Femur (tissue), 1 donor: ENCODE results near the gene PRSS21.

Source experiments
- DNase-seq: peaks from one replicate; pipeline ENCODE4 v3.0.0-alpha.2; 2017

The PRSS21 gene

DNA sequence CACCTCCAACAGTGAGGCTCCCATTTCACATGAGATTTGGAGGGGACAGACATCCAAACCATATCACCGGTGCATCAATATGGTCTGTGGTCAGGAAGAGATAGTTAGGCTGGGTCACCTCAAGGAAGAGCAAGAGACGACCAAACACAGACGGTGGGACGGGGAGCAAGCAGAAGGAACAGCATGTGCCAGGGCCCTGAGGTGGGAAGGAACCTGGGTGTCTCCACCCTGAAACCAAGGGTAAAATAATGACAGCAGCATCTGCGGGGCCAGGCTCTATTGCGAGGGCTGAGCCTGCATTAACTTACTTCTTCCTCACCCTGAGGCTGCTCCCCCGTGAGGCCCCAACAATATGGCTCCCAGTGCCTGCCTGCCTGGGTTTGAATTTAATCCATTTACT is 8.9 kb upstream of the PRSS21 start:
- no peak for DNase-seq

DNA sequence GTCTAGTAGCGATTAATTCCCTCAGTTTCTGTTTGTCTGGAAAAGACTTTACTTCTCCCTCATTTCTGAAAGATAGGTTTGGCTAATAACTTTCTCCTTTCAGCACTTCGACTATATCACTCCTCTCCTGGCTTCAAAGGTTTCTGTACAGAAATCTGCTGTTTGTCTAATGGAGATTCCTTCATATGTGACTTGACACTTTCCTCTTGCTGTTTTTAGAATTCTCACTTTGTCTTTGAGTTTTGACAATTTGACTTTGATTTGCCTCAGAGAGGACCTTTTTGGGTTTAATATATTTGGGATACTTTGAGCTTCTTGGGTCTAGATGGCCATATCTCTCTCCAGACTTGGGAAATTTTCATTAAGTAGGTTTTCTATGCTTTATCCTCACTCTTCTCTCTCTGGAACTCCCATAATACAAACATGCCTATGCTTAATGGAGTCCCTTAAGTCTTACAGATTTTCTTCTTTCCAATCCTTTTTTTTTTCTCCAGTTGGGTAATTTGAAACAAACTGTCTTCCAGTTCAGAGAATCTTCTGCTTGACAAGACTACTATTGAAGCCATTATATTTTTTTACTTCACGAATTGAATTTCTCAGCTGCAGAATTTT is 7.8 kb upstream of the PRSS21 start:
- no peak for DNase-seq

DNA sequence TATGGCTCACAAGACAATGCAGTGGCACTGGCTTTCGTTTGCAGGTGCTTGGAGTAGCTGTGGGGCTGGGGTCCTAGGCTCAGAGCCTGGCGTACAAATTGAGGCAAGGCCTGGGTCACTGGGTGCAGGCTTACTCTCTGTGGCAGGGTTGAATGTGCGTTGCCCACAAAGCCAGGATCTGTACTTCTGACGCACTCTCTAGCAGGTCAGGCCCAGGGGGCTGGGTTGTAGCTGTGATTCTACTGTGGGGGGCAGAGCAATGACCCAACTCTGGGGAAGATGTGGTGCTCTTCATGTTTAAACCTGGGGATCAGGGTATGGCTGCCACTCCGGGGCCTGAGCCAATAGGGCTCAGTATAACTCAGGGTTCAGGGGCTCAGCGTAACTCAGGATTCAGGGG is 6.4 kb upstream of the PRSS21 start:
- no peak for DNase-seq

DNA sequence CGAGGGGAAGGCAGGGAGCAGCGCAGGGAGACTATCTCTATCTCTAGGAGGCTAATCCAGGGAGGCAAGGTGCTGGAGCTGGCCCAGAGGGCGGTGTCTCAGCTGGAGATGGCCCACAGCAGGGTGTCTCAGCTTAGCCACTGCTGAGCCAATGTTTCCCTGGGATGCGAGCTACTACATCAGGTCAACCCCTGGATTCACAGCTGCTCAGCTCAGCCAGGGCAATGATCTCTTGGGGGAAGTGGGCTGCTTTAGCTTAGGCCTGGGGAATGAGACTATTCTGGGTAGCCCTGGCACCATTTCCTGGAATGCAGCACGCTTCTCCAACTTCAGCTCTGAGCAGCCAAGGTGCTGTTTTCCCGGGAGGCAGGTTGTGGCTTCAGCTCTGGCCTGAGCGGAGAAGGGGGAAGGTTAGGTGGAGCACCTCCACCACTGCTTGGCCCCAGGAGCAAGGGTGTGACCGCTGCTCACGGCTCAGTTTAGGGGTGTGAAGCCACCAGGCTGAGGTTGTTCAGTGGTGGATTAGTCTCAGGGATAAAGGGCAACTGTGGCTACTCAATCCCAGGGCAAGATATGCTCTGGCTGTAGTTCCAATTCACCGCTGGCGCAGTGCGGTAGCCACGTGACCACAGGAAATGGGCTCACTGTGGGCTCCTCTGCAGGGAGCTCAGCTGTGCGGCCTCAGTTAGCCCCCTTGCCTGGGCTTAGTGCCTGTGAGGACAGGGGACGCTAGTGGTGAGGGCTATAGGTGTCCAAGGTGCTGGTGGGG is 5.2 kb upstream of the PRSS21 start:
- no peak for DNase-seq

DNA sequence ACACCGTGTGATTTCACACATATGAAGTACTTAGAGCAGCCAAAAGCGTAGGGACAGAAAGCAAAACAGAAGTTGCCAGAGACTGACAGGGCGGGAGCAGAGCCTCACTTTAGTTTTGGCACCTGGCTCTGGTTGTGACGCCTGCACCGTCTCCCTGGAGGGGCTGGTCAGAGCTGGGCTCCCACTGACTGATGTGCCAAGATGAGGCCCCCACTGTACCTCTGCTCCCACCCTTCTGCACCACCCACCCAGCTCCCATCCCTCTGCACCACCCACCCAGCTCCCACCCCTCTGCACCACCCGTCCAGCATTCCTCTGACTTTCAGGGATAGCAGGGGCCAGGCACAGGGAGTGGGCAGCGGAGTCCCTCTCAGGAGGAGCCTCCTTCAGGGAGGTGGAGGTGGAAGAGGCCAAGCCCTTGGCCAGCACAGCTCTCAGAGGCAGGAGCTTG is 3.2 kb upstream of the PRSS21 start:
- DNase-seq: no peak

DNA sequence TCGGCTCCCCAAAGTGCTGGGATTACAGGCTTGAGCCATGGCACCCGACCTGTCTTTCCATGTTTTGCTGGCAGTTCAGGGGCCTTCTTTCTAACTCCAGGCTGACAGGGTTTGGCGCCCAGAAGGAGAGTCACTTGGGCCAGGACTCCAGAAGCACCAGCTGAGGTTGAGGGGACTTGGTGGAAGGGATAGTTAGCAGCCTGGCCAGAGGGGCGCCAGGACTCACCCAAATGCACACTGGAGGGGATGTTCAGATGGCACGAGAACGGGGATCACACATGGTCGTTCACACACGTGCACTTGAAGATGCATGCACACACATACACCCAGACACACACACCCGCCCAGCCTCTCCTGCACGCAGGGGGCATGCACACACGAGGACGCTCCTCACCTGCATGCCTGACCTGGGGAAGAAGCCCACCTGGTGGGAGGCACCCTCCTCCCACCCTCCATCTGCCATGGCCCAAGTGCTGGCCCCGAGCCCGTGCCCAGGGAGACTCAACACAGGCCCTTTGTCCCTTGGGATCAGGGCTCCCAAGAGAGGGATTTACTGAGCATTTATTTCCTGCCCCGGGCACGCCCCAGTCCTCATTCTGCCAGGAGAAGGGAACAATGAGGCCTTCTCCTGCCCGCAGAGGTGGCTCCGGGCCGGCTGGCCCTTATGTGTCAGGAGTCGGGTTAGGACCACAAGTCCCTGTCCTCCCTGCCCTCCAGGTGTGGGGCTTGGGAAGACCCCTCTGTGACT is 2.3 kb upstream of the PRSS21 start:
- DNase-seq: no peak

DNA sequence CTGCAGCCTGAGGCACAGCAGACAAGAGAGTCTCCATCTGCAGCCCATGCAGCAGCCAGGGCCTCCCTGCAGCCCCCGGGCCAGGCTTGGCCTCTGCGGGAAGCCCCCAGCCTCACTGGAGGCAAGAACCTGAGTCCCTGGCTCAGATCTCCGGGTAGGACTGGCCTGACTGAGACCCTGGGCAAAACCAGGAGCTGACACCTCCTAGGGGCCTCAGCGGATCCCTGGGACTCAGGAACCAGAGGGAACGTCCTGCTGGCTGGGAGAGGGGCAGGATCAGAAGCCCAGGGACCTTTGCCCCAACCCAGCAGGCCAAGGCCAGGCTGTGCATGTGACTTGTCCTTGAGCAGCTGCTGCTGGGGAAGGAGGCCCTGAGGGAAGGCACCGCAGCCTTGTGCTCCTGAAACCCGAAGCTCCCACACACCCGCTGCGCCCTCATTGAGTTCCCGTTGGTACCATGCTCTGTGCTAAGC is 1.7 kb upstream of the PRSS21 start:
- no peak for DNase-seq

DNA sequence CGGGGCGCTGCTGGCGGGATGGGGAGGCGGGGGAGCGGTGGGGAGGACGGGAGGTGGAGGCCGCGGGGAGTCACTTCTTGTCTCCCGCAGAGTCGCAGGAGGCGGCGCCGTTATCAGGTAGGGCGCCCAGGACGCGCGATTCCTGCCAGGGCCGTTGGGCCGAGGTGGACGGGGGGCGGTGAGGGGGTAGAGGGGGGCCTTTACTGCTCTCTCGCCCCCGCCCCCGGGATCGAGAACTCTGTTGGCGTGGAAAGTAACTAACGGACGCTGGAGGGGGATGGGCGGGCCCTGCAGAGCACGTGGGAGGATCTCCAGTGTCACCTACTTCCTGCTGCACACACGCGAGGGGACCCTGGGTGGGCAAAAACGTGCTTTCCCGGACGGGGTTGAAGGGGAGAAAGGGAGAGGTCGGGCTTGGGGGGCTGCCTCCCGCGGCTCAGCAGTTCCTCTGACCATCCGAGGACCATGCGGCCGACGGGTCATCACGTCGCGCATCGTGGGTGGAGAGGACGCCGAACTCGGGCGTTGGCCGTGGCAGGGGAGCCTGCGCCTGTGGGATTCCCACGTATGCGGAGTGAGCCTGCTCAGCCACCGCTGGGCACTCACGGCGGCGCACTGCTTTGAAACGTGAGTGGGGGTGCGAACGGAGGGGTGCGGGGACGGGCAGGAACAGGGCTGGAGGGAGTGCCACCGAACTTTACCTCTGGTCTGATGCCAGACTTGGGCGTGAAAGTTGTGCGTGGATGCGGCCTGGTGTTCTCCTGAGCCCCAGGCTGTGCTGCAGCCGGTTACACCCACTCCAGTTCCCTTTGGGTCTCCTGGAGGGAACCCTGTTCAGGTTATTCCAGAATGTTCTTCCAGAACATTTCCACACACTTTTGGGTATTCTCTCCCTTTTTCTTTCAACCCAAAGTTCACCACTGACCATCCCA is 569 bp downstream of the PRSS21 start:
- no peak for DNase-seq

DNA sequence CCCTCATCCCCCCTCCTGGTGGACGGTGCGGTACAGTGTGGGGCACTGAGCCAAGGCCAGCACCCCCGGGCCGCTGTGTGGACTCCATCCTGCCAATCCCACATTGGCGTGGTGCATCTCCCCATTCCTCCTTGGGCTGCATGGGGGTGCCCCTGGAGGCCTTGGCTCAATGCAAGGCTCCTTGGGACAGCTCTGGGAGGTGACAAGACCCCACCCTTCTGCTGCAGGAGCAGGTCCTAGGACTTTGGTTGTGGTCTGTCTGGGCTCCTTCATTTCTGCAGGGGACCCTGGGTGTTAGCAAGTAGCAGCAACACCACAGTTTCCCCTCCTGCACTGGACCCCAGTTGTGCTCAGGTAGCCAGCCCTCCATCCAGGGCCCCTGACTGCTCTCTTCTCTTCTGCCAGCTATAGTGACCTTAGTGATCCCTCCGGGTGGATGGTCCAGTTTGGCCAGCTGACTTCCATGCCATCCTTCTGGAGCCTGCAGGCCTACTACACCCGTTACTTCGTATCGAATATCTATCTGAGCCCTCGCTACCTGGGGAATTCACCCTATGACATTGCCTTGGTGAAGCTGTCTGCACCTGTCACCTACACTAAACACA is 1.3 kb downstream of the PRSS21 start:
- no peak for DNase-seq

DNA sequence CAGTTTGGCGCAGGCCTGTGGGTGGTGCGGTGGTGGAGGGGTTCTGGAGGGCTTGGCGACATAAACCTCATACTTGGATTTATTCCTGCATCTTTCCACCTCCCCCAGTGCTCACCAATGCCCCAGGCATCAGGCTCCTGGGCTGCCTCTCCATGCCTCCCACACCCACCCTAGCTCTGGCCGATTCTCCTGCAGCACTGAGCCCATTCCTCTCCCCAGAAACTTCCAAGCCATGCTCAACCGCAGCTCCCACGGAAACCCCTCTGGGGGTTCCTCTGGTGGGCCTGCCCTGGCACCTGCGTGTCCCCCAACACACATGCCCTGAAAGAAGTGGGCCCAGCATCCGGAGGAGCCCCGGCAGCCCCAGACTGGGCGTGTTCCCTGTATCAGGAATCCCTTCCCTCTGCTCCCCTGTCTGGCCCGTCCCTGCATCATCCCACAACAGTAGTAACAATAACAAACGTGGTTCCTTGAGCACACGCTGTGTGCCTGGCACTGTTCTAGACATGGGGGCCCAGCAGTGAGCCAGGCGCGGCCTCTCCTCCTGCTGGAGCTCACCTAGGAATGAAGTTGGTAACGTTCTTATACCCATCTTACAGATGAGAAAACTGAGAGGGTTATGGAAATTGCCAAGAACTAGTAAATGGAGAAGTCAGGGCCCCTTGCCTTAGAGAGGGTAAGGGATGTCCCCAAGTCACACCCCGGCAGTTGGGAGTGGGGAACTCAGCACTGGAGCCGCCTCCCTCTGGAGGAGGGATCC is 2.3 kb downstream of the PRSS21 start:
- no peak for DNase-seq

DNA sequence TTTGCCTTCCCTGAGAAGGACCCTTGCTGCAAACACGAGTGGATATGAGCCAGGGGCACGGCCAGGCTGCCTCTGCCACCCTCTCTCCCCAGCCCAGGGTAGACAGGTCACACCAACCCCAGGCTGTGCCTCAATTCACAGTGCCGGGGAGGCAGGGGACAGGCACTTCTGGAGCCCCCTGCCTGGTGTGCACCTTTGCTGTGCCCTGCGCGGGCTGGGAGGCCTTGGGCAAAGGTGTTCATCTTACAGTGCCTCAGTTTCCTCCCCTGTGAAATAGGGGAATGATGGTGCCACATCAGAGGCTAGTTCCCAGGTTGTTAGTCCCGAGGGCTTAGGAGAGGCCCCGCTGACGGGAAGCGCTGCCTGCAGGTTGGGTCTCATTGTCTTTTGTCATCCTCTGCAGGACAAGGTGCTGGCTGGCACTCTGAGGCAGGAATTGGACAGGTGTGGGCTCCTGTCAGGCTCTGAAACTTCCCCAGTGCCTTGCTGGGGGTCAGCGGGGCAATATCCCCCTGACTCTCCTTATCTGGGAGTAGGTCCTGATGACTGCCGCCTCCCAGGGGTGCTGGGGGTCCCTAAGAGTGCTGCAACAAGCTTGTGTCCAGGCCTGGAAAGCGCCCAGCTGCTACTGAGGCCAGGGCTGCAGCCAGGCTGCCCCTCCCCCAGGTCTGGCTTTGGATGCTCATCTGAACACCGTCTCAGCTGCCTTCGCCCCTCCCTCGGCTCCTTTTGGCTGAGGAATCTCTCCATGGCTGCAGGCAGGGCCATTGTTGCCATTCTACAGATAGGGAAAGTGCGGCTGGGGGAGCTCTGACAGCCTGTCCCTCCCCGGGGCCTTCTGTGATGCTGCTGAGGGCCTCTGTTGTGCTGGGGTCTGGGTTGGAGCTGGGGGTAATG is 3.1 kb downstream of the PRSS21 start:
- DNase-seq: no peak

DNA sequence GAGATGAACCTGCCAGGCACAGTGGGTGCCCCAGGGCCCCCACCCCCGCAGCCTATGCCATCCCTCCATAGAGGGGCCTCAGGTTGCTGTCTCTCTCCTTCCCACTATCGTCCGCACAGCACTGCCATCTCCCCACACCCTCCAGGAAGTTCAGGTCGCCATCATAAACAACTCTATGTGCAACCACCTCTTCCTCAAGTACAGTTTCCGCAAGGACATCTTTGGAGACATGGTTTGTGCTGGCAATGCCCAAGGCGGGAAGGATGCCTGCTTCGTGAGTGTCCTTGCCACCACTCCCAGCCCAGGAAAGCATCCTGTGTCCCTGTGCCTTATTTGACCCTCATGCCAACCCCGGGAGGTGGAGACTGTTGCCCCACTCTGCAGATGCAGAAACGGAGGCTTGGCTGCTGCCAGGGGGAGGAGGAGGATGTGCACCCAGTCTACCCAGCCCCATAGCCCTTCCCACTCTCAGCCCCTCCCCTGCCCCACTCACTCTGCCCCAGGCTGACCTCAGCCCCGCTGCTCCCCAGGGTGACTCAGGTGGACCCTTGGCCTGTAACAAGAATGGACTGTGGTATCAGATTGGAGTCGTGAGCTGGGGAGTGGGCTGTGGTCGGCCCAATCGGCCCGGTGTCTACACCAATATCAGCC is 3.9 kb downstream of the PRSS21 start:
- no peak for DNase-seq

DNA sequence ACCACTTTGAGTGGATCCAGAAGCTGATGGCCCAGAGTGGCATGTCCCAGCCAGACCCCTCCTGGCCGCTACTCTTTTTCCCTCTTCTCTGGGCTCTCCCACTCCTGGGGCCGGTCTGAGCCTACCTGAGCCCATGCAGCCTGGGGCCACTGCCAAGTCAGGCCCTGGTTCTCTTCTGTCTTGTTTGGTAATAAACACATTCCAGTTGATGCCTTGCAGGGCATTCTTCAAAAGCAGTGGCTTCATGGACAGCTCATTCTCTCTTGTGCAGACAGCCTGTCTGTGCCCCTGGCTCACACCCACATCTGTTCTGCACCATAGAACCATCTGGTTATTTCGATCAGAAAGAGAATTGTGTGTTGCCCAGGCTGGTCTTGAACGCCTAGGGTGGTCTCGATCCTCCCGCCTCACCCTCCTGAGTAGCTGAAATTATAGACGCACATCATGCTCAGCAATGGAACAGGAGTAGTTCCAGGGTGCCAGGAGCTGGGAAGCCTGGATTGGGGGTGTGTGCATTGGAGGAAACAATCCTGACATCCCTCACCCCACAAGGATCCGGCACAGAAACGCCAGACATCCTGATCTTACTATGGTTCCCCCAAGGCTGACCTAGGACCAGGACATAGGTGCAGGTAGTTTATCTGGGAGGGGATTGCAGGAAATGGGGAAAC is 4.6 kb downstream of the PRSS21 start:
- no peak for DNase-seq

DNA sequence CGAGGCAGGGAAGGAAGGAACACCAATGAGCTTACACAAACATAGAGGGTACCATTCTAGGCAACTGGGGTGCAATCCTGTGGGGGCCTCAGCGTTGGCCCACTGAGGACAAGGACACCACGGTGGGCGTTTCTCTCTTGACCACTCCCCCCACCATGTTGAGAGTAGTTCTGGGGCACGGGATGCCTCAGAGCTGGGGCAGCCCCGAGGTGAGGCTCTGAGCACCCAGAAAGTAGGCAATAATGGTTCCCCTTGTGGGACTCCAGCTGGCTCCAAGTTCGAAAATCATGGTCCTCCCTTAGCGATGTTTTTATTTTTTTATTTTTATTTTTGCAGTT is 5.1 kb downstream of the PRSS21 start:
- no peak for DNase-seq

DNA sequence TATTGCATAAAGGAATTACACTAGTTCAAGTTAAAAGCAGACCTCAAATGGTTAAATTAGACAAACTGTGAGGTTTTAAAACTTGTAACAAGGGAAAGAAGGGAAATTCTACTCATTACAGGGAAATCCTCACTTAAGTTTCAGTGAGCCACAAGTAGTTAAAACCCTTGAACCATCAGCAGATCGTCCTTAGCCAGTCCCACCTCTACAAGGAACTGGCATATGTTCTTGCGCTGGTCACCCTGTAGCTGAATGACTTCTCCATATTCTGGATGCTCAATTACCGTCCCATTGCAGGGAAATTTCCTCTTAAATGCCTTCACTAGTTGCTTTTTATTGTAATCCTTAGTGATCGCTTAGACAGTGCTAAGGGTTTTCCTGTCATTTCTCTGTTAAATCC is 5.5 kb downstream of the PRSS21 start:
- DNase-seq: no peak

DNA sequence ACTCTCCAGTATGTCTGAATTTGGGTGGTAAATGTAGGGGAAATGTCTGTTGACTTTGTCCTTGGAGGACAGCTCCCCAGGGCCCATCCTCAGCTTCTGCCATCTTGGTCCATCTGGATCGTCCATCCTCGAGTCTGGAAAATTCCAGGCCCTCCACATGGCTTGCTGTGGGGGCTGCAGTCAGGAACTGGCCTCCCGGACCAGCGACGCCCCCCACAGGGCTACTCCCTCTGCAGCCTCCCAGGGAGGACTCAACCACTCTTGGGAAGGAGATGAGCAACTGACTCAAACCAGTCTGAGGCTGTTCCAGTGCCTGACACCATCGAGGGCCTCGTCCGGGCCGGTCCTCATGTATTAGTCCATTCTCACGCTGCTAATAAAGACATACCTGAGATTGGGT is 7.6 kb downstream of the PRSS21 start:
- no peak for DNase-seq

DNA sequence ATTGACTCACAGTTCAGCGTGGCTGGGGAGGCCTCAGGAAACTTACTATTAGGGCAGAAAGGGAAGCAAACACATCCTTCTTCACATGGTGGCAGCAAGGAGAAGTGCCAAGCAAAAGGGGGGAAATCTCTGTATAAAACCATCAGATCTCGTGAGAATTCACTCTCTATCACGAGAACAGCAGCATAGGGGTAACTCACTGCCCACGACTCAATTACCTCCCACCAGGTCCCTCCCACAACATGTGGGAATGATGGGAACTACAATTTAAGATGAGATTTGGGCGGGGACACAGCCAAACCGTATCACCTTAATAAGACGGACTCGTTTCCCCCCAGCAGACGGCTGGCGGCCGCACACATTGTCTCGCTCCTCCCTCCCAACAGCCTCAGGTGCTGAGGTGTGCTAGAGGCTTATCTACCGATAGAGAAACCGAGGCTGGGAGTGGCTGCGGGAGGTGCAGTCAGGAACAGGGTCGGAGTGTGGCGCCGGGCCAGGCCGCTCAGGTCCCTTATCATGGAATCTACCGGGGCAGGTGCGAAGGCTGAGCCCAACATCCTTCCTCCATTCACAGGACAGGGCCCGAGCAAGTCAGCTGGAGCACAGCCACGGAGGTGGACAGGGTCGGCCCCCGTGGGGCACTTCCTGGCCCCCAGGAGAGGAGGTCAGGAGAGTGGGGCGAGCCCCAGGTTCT is 8.2 kb downstream of the PRSS21 start:
- DNase-seq: no peak

DNA sequence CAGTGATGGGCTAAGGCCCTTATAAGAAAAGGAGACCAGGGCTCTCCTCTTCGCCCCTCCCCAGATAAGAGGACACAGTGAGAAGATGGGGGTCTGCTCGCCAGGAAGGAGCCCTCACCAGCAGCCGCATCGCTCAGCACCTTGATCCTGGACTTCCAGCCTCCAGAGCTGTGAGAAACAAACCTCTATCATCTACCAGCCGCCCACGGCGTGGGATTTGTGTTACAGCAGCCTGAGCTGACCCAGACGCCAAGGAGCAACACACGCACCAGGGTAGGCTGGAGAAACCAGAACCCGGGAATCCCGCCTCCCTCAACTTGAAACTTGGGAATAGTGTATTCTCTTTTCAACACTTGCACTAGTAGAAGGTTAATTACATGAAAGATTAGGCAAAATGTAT is 8.9 kb downstream of the PRSS21 start:
- no peak for DNase-seq
